Nephron progenitor cell (in vitro differentiated cells): ENCODE results near the gene FRS3.

Experiments
- DNase-seq: peaks from one replicate; pipeline ENCODE4 v3.0.0; 2021
- H3K27ac Mint-ChIP-seq: 2 replicates; pipeline ENCODE4 v1.8.0; 2021; ENCODE audit warnings: mild to moderate bottlenecking, moderate library complexity, mixed read lengths
- H3K27me3 Mint-ChIP-seq: 2 replicates; pipeline ENCODE4 v1.8.0; 2021; ENCODE audit warnings: mild to moderate bottlenecking, low read depth, mixed read lengths; ENCODE audit not compliant: poor library complexity
- H3K36me3 Mint-ChIP-seq: 2 replicates; pipeline ENCODE4 v1.8.0; 2021; ENCODE audit warnings: low read depth, mixed read lengths
- H3K4me1 Mint-ChIP-seq: 2 replicates; pipeline ENCODE4 v1.8.0; 2021; ENCODE audit warnings: mixed read lengths
- H3K4me3 Mint-ChIP-seq: 2 replicates; pipeline ENCODE4 v1.8.0; 2021; ENCODE audit warnings: mild to moderate bottlenecking, moderate library complexity, mixed read lengths
- H3K9me3 Mint-ChIP-seq: 2 replicates; pipeline ENCODE4 v1.8.0; 2021; ENCODE audit warnings: mild to moderate bottlenecking, moderate library complexity, mixed read lengths
- TF ChIP-seq, protein P1 (sequence below): fragments of 200-600 bp; sonication (generic); IDR thresholded peaks from 2 replicates; pipeline ENCODE4 v1.5.0; 2021; ENCODE audit warnings: antibody characterized with exemption

FRS3 gene

DNA sequence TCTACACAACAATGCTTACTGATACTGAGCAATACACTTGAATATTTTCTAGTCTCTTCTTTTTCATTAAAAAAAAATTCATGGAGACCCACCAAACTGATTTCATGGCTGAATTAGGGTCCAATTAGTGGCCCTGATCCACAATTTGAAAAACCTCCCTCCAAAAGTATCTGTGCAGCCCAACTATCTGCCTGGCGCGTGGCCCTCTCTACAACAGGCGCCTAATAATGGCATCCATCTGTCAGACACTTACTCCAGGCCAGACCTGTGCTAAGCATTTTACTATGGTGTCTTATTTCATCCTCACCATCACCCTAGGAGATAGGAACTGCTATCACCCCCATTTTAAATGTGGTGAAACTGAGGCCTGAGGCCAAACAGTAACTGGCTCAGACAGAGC is 58.3 kb downstream of the FRS3 start:
- Mint-ChIP-seq H3K36me3 (no peaks in the 10 kb centered on the region), H3K9me3 (no peaks in the 10 kb centered on the region), H3K4me3 (no peak overlapping the region), H3K27ac (no peak overlapping the region), H3K4me1 (peaks cover 51% of the 10 kb centered on the region), H3K27me3 (no peaks in the 10 kb centered on the region)
- TF ChIP-seq, protein P1, sequence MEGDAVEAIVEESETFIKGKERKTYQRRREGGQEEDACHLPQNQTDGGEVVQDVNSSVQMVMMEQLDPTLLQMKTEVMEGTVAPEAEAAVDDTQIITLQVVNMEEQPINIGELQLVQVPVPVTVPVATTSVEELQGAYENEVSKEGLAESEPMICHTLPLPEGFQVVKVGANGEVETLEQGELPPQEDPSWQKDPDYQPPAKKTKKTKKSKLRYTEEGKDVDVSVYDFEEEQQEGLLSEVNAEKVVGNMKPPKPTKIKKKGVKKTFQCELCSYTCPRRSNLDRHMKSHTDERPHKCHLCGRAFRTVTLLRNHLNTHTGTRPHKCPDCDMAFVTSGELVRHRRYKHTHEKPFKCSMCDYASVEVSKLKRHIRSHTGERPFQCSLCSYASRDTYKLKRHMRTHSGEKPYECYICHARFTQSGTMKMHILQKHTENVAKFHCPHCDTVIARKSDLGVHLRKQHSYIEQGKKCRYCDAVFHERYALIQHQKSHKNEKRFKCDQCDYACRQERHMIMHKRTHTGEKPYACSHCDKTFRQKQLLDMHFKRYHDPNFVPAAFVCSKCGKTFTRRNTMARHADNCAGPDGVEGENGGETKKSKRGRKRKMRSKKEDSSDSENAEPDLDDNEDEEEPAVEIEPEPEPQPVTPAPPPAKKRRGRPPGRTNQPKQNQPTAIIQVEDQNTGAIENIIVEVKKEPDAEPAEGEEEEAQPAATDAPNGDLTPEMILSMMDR: no peak
- DNase-seq: no peak

DNA sequence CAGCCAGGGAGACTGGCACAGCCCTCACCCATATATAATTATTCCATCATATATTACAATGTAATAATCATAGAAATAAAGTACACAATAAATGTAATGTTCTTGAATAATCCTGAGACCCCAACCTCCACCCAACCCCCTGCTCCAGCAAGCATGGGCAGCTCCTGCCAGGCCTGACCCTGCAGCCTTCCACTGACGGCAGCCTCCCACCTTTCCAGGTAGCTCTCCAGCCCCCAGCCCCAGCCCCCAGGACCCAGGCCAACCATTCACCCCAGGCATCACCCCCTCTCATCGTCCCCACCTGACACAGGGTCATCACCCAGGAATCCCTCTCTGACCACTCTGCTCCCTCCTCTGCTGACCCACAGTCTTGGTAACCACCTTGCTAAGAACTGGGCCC is 58.9 kb downstream of the FRS3 start:
- Mint-ChIP-seq H3K4me3 (no peak overlapping the region), H3K36me3 (no peaks in the 10 kb centered on the region), H3K27me3 (peaks cover 4% of the 10 kb centered on the region), H3K27ac (peak overlapping the region; percentile 39), H3K9me3 (no peaks in the 10 kb centered on the region), H3K4me1 (peaks cover 57% of the 10 kb centered on the region)
- no peak for DNase-seq
- TF ChIP-seq, protein P1: no peak

DNA sequence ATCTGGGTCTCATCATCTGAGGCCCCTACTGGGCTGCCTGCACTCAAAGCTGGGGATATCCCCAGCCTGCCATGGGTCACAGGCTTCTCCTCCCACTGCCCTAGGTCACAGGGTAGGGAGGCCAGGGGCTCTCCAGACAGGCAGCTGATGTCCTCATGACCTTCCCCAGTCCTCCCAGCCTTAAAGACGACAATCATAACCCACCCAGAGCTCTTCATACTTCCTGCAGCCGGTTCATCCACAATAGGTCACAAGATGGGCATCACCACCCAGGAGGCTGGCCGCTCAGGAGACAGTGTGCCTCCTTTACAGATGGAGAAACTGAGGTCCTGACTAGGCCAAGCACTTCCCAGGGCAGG is 59.5 kb downstream of the FRS3 start:
- H3K4me1 Mint-ChIP-seq: peaks cover 60% of the 10 kb centered on the region
- no peak for DNase-seq
- H3K27me3 Mint-ChIP-seq: peaks cover 6% of the 10 kb centered on the region
- TF ChIP-seq, protein P1: no peak
- H3K36me3 Mint-ChIP-seq: no peaks in the 10 kb centered on the region
- no peaks in the 10 kb centered on the region for H3K9me3 Mint-ChIP-seq
- H3K4me3 Mint-ChIP-seq: no peak overlapping the region
- no peak overlapping the region for H3K27ac Mint-ChIP-seq
